MM.1S (cell line): Measurements from ENCODE around the gene KIAA0319L.

Experiments
- DNase-seq: peaks from one replicate; pipeline ENCODE4 v3.0.0-alpha.2; 2015
- H2AFZ ChIP-seq: fragments of 300-600 bp; sonication (generic); 2 replicates; pipeline ENCODE4 v1.6.0; 2016; ENCODE audit warnings: antibody characterized with exemption, low read length
- H3F3A ChIP-seq: fragments of 300-600 bp; sonication (generic); 2 replicates; pipeline ENCODE4 v1.6.1; 2016; ENCODE audit warnings: mild to moderate bottlenecking, antibody characterized with exemption, low read length, moderate library complexity, mixed read lengths; ENCODE audit not compliant: insufficient read depth
- H3K27ac ChIP-seq: fragments of 300-600 bp; sonication (generic); 2 replicates; pipeline ENCODE4 v1.5.1; 2016; ENCODE audit warnings: mild to moderate bottlenecking, low read length
- H3K27me3 ChIP-seq: fragments of 300-600 bp; sonication (generic); replicated peaks from 2 replicates; pipeline ENCODE4 v1.6.0; 2016; ENCODE audit warnings: low read length; ENCODE audit not compliant: insufficient read depth
- H3K36me3 ChIP-seq: fragments of 300-600 bp; sonication (generic); replicated peaks from 2 replicates; pipeline ENCODE4 v1.6.1; 2016; ENCODE audit warnings: mild to moderate bottlenecking, low read length, mixed read lengths; ENCODE audit not compliant: insufficient read depth
- H3K4me1 ChIP-seq: fragments of 300-600 bp; sonication (generic); 2 replicates; pipeline ENCODE4 v1.6.1; 2016; ENCODE audit warnings: low read length, mixed read lengths
- H3K4me2 ChIP-seq: fragments of 300-600 bp; sonication (generic); 2 replicates; pipeline ENCODE4 v1.6.0; 2016; ENCODE audit warnings: low read depth, low read length
- H3K4me3 ChIP-seq: fragments of 300-600 bp; sonication (generic); 2 replicates; pipeline ENCODE4 v1.5.1; 2016; ENCODE audit warnings: low read length, mixed read lengths
- H3K79me2 ChIP-seq: fragments of 300-600 bp; sonication (generic); 2 replicates; pipeline ENCODE4 v1.6.1; 2016; ENCODE audit warnings: mixed run types, low read length, mixed read lengths
- H3K9ac ChIP-seq: fragments of 300-600 bp; sonication (generic); 2 replicates; pipeline ENCODE4 v1.6.1; 2016; ENCODE audit warnings: low read length, mixed read lengths
- H3K9me2 ChIP-seq: fragments of 300-600 bp; sonication (generic); replicated peaks from 2 replicates; pipeline ENCODE4 v1.6.1; 2016; ENCODE audit warnings: mild to moderate bottlenecking, low read length, mixed read lengths; ENCODE audit not compliant: insufficient read depth
- H3K9me3 ChIP-seq: fragments of 300-600 bp; sonication (generic); replicated peaks from 2 replicates; pipeline ENCODE4 v1.6.1; 2016; ENCODE audit warnings: mild to moderate bottlenecking, low read length, mixed read lengths; ENCODE audit not compliant: insufficient read depth
- H4K20me1 ChIP-seq: fragments of 300-600 bp; sonication (generic); 2 replicates; pipeline ENCODE4 v1.6.1; 2016; ENCODE audit warnings: mild to moderate bottlenecking, low read length, moderate library complexity, mixed read lengths; ENCODE audit not compliant: insufficient read depth
- EZH2 ChIP-seq: fragments of 300-600 bp; sonication (generic); optimal IDR thresholded peaks from 2 replicates; pipeline ENCODE3; 2017; ENCODE audit warnings: low read depth, mild to moderate bottlenecking, antibody characterized with exemption, low read length, mixed read lengths
- EZH2phosphoT487 ChIP-seq: fragments of 300-600 bp; sonication (generic); IDR thresholded peaks from 2 replicates; pipeline ENCODE4 v1.6.1; 2018; ENCODE audit warnings: antibody characterized with exemption, low read length
- TF ChIP-seq, protein P1 (sequence below): fragments of 300-600 bp; sonication (generic); IDR thresholded peaks from 2 replicates; pipeline ENCODE4 v1.5.1; 2016; ENCODE audit warnings: antibody characterized with exemption, low read length, mixed read lengths

Gene KIAA0319L

GRCh38 chr1:35502242-35502641 is 55.0 kb downstream of the KIAA0319L start:
- no peaks in the 10 kb centered on the region for H3K27me3 ChIP-seq
- no peaks in the 10 kb centered on the region for H3K79me2 ChIP-seq
- H3F3A ChIP-seq = peaks cover 17% of the 10 kb centered on the region
- no peaks in the 10 kb centered on the region for H3K9me3 ChIP-seq
- H3K9me2 ChIP-seq = no peaks in the 10 kb centered on the region
- H3K4me1 ChIP-seq = peaks cover 17% of the 10 kb centered on the region
- TF ChIP-seq EZH2 (no peak), EZH2phosphoT487 (no peak)
- no peak overlapping the region for H3K4me3 ChIP-seq
- H3K36me3 ChIP-seq = no peaks in the 10 kb centered on the region
- H3K9ac ChIP-seq = no peak overlapping the region
- no peaks in the 10 kb centered on the region; the same call in 1 of the 2 replicates for H4K20me1 ChIP-seq
- no peak overlapping the region for H2AFZ ChIP-seq
- no peak for DNase-seq
- H3K4me2 ChIP-seq = no peak overlapping the region
- no peak overlapping the region for H3K27ac ChIP-seq

- no peaks in the 10 kb centered on the region for H3K79me2 ChIP-seq
- DNase-seq = no peak
- no peaks in the 10 kb centered on the region for H3K36me3 ChIP-seq
- no peaks in the 10 kb centered on the region for H3K4me1 ChIP-seq
- H3K9me3 ChIP-seq = no peaks in the 10 kb centered on the region
- no peaks in the 10 kb centered on the region for H3K27me3 ChIP-seq
- no peak overlapping the region for H3K27ac ChIP-seq
- H3K4me2 ChIP-seq = no peak overlapping the region
- H3F3A ChIP-seq = no peaks in the 10 kb centered on the region
- TF ChIP-seq EZH2phosphoT487 = no peak
- no peak overlapping the region for H3K4me3 ChIP-seq
- no peaks in the 10 kb centered on the region for H3K9me2 ChIP-seq
- H3K9ac ChIP-seq = no peak overlapping the region
- H4K20me1 ChIP-seq = no peaks in the 10 kb centered on the region
- no peak overlapping the region for H2AFZ ChIP-seq
Measured at GRCh38 chr1:35500439-35500838, 56.8 kb downstream of the KIAA0319L start.

DNA sequence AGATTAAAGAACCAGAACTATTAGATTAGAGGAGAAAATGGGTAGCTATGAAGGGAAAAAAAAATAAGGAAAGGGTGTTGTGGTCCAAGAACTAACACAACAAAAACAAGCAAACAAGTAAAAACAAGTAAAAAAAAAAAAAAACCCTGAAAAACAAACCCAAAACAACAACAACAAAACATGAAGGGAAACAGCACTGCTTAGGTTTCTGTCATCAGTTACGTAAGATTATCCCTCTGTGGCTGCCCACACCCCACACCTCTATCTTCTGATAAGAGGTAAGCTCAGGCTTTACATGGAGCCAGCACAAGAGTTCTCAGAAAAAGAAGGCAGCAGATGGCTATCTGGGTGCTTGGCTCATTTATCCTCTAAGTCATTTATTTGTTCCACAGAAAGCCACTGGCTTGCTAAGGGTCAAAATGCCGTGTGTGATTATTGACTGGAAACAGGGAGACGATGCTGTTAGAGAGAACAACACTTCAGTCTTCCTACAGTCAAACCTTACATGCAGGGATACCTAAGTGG is 57.5 kb downstream of the KIAA0319L start:
- H3K36me3 ChIP-seq = no peaks in the 10 kb centered on the region
- no peak overlapping the region for H3K4me2 ChIP-seq
- H3K27me3 ChIP-seq = no peaks in the 10 kb centered on the region
- H3K9ac ChIP-seq = no peak overlapping the region
- H4K20me1 ChIP-seq = no peaks in the 10 kb centered on the region
- H3K79me2 ChIP-seq = no peaks in the 10 kb centered on the region
- no peak overlapping the region for H2AFZ ChIP-seq
- no peak overlapping the region for H3K27ac ChIP-seq
- no peak for DNase-seq
- H3F3A ChIP-seq = no peaks in the 10 kb centered on the region
- no peaks in the 10 kb centered on the region for H3K9me3 ChIP-seq
- TF ChIP-seq, protein P1, sequence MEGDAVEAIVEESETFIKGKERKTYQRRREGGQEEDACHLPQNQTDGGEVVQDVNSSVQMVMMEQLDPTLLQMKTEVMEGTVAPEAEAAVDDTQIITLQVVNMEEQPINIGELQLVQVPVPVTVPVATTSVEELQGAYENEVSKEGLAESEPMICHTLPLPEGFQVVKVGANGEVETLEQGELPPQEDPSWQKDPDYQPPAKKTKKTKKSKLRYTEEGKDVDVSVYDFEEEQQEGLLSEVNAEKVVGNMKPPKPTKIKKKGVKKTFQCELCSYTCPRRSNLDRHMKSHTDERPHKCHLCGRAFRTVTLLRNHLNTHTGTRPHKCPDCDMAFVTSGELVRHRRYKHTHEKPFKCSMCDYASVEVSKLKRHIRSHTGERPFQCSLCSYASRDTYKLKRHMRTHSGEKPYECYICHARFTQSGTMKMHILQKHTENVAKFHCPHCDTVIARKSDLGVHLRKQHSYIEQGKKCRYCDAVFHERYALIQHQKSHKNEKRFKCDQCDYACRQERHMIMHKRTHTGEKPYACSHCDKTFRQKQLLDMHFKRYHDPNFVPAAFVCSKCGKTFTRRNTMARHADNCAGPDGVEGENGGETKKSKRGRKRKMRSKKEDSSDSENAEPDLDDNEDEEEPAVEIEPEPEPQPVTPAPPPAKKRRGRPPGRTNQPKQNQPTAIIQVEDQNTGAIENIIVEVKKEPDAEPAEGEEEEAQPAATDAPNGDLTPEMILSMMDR = no peak
- no peak for TF ChIP-seq EZH2phosphoT487
- H3K9me2 ChIP-seq = no peaks in the 10 kb centered on the region
- no peak overlapping the region for H3K4me3 ChIP-seq
- no peaks in the 10 kb centered on the region for H3K4me1 ChIP-seq

- Histone ChIP-seq H3K9me3 (no peaks in the 10 kb centered on the region), H4K20me1 (no peaks in the 10 kb centered on the region), H3K9ac (no peak overlapping the region), H3F3A (no peaks in the 10 kb centered on the region), H3K4me2 (no peak overlapping the region), H3K4me1 (no peaks in the 10 kb centered on the region), H3K4me3 (no peak overlapping the region), H3K27me3 (no peaks in the 10 kb centered on the region), H3K27ac (no peak overlapping the region), H3K79me2 (no peaks in the 10 kb centered on the region), H3K9me2 (no peaks in the 10 kb centered on the region), H2AFZ (no peak overlapping the region), H3K36me3 (no peaks in the 10 kb centered on the region)
- TF ChIP-seq, protein P1 = no peak
- TF ChIP-seq EZH2phosphoT487 (no peak), EZH2 (no peak)
- no peak for DNase-seq
Measured at GRCh38 chr1:35499231-35499630, 58.0 kb downstream of the KIAA0319L start.
